ENCODE results near the gene ENTR1.
"Not testable (repeated sequence)": the region's sequence is repeated elsewhere in the genome, so short reads cannot be mapped to it uniquely, and the experiment has no call there.

Gene ENTR1

GRCh38 chr9:136438548-136439480, 28.4 kb upstream of the ENTR1 start:
- DNase-seq (ENCODE audit: low spot score), result no peak

- DNase-seq (ENCODE audit: low spot score), result no peak
These were observed 27.6 kb upstream of the ENTR1 start for GRCh38 chr9:136437839-136438547.

- no peak for DNase-seq (ENCODE audit: low spot score)
These were observed 27.0 kb upstream of the ENTR1 start for GRCh38 chr9:136437430-136437829.

- no peak for DNase-seq (ENCODE audit: low spot score)
These were observed 25.7 kb upstream of the ENTR1 start for GRCh38 chr9:136436055-136436634.

- DNase-seq (ENCODE audit: low spot score), result no peak
These were observed 24.3 kb upstream of the ENTR1 start for GRCh38 chr9:136434580-136435169.

- no peak for DNase-seq (ENCODE audit: low spot score)
These were observed 23.6 kb upstream of the ENTR1 start for GRCh38 chr9:136433849-136434579.

GRCh38 chr9:136433043-136433715, 22.8 kb upstream of the ENTR1 start:
- no peak for DNase-seq (ENCODE audit: low spot score)

GRCh38 chr9:136432591-136432990, 22.2 kb upstream of the ENTR1 start:
- DNase-seq (ENCODE audit: low spot score), result no peak

- no peak for DNase-seq (ENCODE audit: low spot score)
These were observed 21.5 kb upstream of the ENTR1 start for GRCh38 chr9:136431782-136432350.

- DNase-seq (ENCODE audit: low spot score), result no peak
These were observed 20.3 kb upstream of the ENTR1 start for GRCh38 chr9:136430588-136431234.

- DNase-seq (ENCODE audit: low spot score), result no peak
These were observed 19.5 kb upstream of the ENTR1 start for GRCh38 chr9:136429683-136430491.

GRCh38 chr9:136429075-136429628, 18.7 kb upstream of the ENTR1 start:
- no peak for DNase-seq (ENCODE audit: low spot score)

GRCh38 chr9:136426787-136427186, 16.4 kb upstream of the ENTR1 start:
- no peak for DNase-seq (ENCODE audit: low spot score)

- DNase-seq (ENCODE audit: low spot score), result not testable (repeated sequence)
These were observed 15.0 kb upstream of the ENTR1 start for GRCh38 chr9:136425367-136425766.

- DNase-seq (ENCODE audit: low spot score), result no peak
These were observed 14.4 kb upstream of the ENTR1 start for GRCh38 chr9:136424750-136425362.

- DNase-seq (ENCODE audit: low spot score), result no peak
These were observed 13.2 kb upstream of the ENTR1 start for GRCh38 chr9:136423432-136424146.

- no peak for DNase-seq (ENCODE audit: low spot score)
These were observed 12.5 kb upstream of the ENTR1 start for GRCh38 chr9:136422876-136423275.

- no peak for DNase-seq (ENCODE audit: low spot score)
These were observed 11.4 kb upstream of the ENTR1 start for GRCh38 chr9:136421791-136422190.

Data from cerebellar cortex (tissue), 1 donor.